HG03175 (cell line): ENCODE data around the gene CLEC4F.

Experiments
- ATAC-seq: cut with Tn5 transposase; IDR thresholded peaks from one replicate; pipeline ENCODE4 v1.9.1; 2021; ENCODE audit warnings: mild to moderate bottlenecking, moderate library complexity; ENCODE audit not compliant: unreplicated experiment

Gene CLEC4F

GRCh38 chr2:70820499-70820898, at the start of gene CLEC4F:
TSS of gene CLEC4F (minus strand) at chr2:70820599. CDS start at chr2:70820523, 76 bp downstream.
- no peak for ATAC-seq

- no peak for ATAC-seq
Measured at GRCh38 chr2:70868970-70869369, 48.6 kb upstream of the CLEC4F start.

GRCh38 chr2:70861777-70862625, 41.6 kb upstream of the CLEC4F start:
- no peak for ATAC-seq

- ATAC-seq, result no peak
Measured at GRCh38 chr2:70855667-70856066, 35.3 kb upstream of the CLEC4F start.

- no peak for ATAC-seq
Measured at GRCh38 chr2:70854411-70854810, 34.0 kb upstream of the CLEC4F start.

- ATAC-seq, result no peak
Measured at GRCh38 chr2:70852824-70853223, 32.4 kb upstream of the CLEC4F start.

GRCh38 chr2:70851704-70852103, 31.3 kb upstream of the CLEC4F start:
- ATAC-seq, result peak; percentile 94

- ATAC-seq, result no peak
Measured at GRCh38 chr2:70850925-70851324, 30.5 kb upstream of the CLEC4F start.

GRCh38 chr2:70842401-70842800, 22.0 kb upstream of the CLEC4F start:
- ATAC-seq, result no peak

GRCh38 chr2:70837980-70838925, 17.9 kb upstream of the CLEC4F start:
- no peak for ATAC-seq

- ATAC-seq, result no peak
Measured at GRCh38 chr2:70835643-70836042, 15.2 kb upstream of the CLEC4F start, which contains the start of gene CD207. TSS of gene CD207 (minus strand) at chr2:70835816. CDS start at chr2:70835776, 40 bp downstream.

GRCh38 chr2:70834881-70835280, 14.5 kb upstream of the CLEC4F start:
- no peak for ATAC-seq

GRCh38 chr2:70834106-70834505, 13.7 kb upstream of the CLEC4F start:
- no peak for ATAC-seq

- ATAC-seq, result no peak
Measured at GRCh38 chr2:70833246-70833645, 12.8 kb upstream of the CLEC4F start.

GRCh38 chr2:70832386-70832785, 12.0 kb upstream of the CLEC4F start:
- ATAC-seq, result no peak

- no peak for ATAC-seq
Measured at GRCh38 chr2:70831861-70832260, 11.5 kb upstream of the CLEC4F start.

- ATAC-seq, result no peak
Measured at GRCh38 chr2:70830366-70830765, 10.0 kb upstream of the CLEC4F start.

- no peak for ATAC-seq
Measured at GRCh38 chr2:70829916-70830315, 9.5 kb upstream of the CLEC4F start.

- ATAC-seq, result no peak
Measured at GRCh38 chr2:70828914-70829824, 8.8 kb upstream of the CLEC4F start.

- no peak for ATAC-seq
Measured at GRCh38 chr2:70828115-70828514, 7.7 kb upstream of the CLEC4F start.

GRCh38 chr2:70827388-70827787, 7.0 kb upstream of the CLEC4F start:
- ATAC-seq, result no peak
